Fibroblast of mammary gland (primary cell): ENCODE results near the gene DKKL1.

Experiments used
- DNase-seq: peaks from one replicate; pipeline ENCODE4 v3.0.0-alpha.2; 2010; ENCODE audit warnings: low read depth
- H3K4me3 ChIP-seq: 2 replicates; pipeline ENCODE4 v1.5.1; 2011; ENCODE audit warnings: low read depth, mild to moderate bottlenecking, low read length, moderate library complexity; ENCODE audit not compliant: control insufficient read depth
- TF ChIP-seq, protein P1 (sequence below): conservative IDR thresholded peaks from 2 replicates; pipeline ENCODE4 v1.5.1; 2011; ENCODE audit warnings: low read depth, low read length, inconsistent platforms; ENCODE audit not compliant: control insufficient read depth, insufficient read depth

The DKKL1 gene

DNA sequence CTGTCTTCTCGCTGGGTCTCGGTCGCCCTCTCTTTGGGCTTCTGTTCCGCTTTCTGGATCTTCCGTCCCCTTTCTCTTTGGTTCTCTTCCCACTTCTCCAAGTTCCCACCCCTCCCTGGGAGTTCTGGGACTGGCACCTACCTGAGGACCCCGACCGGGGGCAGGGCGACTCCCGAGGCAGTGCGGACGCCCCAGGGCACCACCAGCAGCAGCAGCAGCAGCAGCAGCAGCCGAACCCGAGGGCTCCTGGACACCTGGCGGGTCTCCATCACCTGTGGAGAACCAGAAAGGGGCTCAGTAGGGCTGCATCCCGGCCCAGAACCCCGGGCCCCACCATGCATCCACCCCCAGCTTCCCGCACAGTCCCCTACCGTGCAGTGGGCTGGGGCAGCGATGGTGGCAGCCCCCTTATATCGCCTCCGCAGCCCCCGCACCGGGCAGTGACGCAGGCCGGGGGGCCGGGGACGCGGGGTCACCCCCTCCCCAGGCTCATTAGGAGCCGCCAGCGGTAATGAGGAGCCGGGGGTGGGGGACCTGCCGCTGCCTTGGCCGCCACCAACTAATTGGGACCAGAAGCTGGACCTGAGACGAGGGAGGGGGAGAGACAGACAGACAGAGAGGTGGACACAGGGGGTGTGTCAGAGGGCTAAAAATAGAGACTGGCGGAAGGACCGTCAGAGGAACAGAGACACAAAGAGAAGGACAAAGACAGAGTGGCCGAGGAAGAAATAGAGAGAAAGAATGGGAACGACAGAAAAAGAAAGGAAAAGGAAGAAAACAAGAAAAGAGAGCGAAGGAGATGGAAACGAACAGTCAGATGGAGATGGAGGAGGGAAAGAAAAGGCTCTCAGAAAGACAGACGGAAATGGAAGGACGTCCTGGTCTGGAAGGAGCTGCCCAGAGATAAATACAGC is 59.7 kb downstream of the DKKL1 start, which contains the start of gene PTH2:
Gene PTH2 (minus strand): TSS at position 371 of the 914 bp plus-strand sequence. CDS start 102 bp downstream, at position 269.
- H3K4me3 ChIP-seq: no peak within 1 kb of the TSS
- TF ChIP-seq, protein P1, sequence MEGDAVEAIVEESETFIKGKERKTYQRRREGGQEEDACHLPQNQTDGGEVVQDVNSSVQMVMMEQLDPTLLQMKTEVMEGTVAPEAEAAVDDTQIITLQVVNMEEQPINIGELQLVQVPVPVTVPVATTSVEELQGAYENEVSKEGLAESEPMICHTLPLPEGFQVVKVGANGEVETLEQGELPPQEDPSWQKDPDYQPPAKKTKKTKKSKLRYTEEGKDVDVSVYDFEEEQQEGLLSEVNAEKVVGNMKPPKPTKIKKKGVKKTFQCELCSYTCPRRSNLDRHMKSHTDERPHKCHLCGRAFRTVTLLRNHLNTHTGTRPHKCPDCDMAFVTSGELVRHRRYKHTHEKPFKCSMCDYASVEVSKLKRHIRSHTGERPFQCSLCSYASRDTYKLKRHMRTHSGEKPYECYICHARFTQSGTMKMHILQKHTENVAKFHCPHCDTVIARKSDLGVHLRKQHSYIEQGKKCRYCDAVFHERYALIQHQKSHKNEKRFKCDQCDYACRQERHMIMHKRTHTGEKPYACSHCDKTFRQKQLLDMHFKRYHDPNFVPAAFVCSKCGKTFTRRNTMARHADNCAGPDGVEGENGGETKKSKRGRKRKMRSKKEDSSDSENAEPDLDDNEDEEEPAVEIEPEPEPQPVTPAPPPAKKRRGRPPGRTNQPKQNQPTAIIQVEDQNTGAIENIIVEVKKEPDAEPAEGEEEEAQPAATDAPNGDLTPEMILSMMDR: no peak
- no peak for DNase-seq

DNA sequence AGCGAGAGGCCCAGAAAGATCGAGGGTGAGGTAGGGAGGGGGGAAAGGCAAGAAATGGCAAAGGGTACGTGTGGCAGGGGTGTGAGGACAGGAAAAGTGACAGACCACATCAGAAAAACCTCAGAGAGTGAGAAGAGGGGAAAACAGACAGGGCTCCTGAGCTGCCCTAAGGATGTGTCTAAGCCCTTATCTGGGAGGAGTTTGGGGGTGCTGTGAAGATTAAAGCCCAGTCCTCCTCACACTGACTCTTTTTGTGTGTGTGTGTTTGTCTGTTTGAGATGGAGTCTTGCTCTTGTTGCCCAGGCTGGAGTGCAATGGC is 60.3 kb downstream of the DKKL1 start:
- TF ChIP-seq, protein P1: no peak
- no peak overlapping the region for H3K4me3 ChIP-seq
- no peak for DNase-seq
